Esophagus muscularis mucosa (tissue), 4 donors: ENCODE results near the gene CPED1.

Experiments
- CTCF ChIP-seq, 3 experiments: fragments of 200-600 bp in 2 of 3; fragments of 450-650 bp in 1 of 3; sonication (generic) in 2 of 3; IDR thresholded peaks; one replicate each; pipeline ENCODE4 v1.5.1; 2017 to 2019; ENCODE audit warnings: antibody characterized with exemption in 3 of 3, mild to moderate bottlenecking in 2 of 3, moderate library complexity in 1 of 3
- EP300 ChIP-seq: sonication (generic); formaldehyde crosslinking; IDR thresholded peaks from one replicate; pipeline ENCODE4 v1.6.1; 2017; ENCODE audit warnings: antibody characterized with exemption
- POLR2A ChIP-seq: fragments of 450-650 bp; IDR thresholded peaks from one replicate; pipeline ENCODE4 v1.6.1; 2017; ENCODE audit warnings: antibody characterized with exemption, moderate library complexity, mild to moderate bottlenecking, low read depth
- POLR2AphosphoS5 ChIP-seq, 2 donors: sonication (generic); formaldehyde crosslinking; IDR thresholded peaks; one replicate each; pipeline ENCODE4 v1.6.1; 2017; ENCODE audit warnings: antibody characterized with exemption in 2 of 2

GRCh38 chr7:121192834-121193233 lies 204.3 kb downstream of the CPED1 start:
- TF ChIP-seq CTCF (IDR thresholded peaks at IDR 0.05) (no peak), POLR2AphosphoS5 (IDR thresholded peaks at IDR 0.05) (no peak), POLR2A (no peak), EP300 (no peak)
